Gastrocnemius medialis (tissue), 4 donors: ENCODE results near the gene NECAP2. TPM values are rescaled to one million over a fixed set of nuclear protein-coding genes. Genes with fewer than 3 reads are reported as not detected.

Source experiments
- ATAC-seq, 2 donors: fragments of 150-250 bp; one replicate each; pipeline ENCODE4 v1.9.1; 2016
- DNase-seq, 2 donors: peaks; one replicate each; pipeline ENCODE4 v3.0.0-alpha.2; 2019
- H3K27ac ChIP-seq, 4 donors: fragments of 200-600 bp; sonication (generic); 1 replicate in 1 of 4; 2 replicates in 3 of 4; pipeline ENCODE4 v1.5.1; 2016 to 2018; ENCODE audit warnings: mild to moderate bottlenecking in 2 of 4, moderate library complexity in 1 of 4
- H3K27me3 ChIP-seq, 3 donors: fragments of 200-600 bp; sonication (generic) in 2 of 3; 1 replicate in 1 of 3; 2 replicates in 2 of 3; pipeline versions ENCODE4 v1.5.1 to v1.6.0; 2016 to 2019; ENCODE audit warnings: mild to moderate bottlenecking in 1 of 3, moderate library complexity in 1 of 3
- H3K36me3 ChIP-seq, 2 donors: fragments of 200-600 bp; sonication (generic) in 1 of 2; one replicate each; pipeline ENCODE4 v1.5.1; 2017 to 2018
- H3K4me1 ChIP-seq, 2 donors: fragments of 200-600 bp; sonication (generic) in 1 of 2; one replicate each; pipeline ENCODE4 v1.5.1; 2016 to 2017; ENCODE audit warnings: mild to moderate bottlenecking in 2 of 2
- H3K4me3 ChIP-seq, 4 donors: fragments of 200-600 bp; sonication (generic) in 3 of 4; 1 replicate in 1 of 4; 2 replicates in 3 of 4; pipeline ENCODE4 v1.5.1; 2016 to 2019; ENCODE audit warnings: mild to moderate bottlenecking in 2 of 4
- H3K9me3 ChIP-seq, 3 donors: fragments of 200-600 bp; sonication (generic) in 2 of 3; 1 replicate in 1 of 3; 2 replicates in 2 of 3; pipeline ENCODE4 v1.5.1; 2016 to 2019
- POLR2A ChIP-seq, 2 donors: fragments of 450-650 bp; IDR thresholded peaks; one replicate each; pipeline ENCODE4 v1.6.1; 2017; ENCODE audit warnings: antibody characterized with exemption in 2 of 2, mild to moderate bottlenecking in 2 of 2, moderate library complexity in 2 of 2
- in situ Hi-C, 4 donors: fragments of 200-750 bp; cut with MboI; loops; one replicate each; pipeline versions ENCODE4 v1.15.0 to v1.8.0; 2017; ENCODE audit warnings: low sequenced_read_pairs in 4 of 4
- intact Hi-C: fragments of 100-400 bp; cut with DNase I; formaldehyde crosslinking; loops from one replicate; pipeline ENCODE4 v1.15.1; 2023; ENCODE audit warnings: low total_unique reads
- total RNA-seq, 4 donors: library from RNA; depleted of rRNA; stranded (reverse); fragments of >200 nt; gene quantifications; one replicate each; pipeline versions ENCODE4 v1.1.0 to v1.2.3, GENCODE V29; 2016
- TF ChIP-seq, protein P1 (sequence below), 5 experiments: fragments of 450-650 bp in 3 of 5; fragments of 200-600 bp in 2 of 5; sonication (generic) in 2 of 5; IDR thresholded peaks in 4 of 5; conservative IDR thresholded peaks in 1 of 5; 1 replicate in 4 of 5; 2 replicates in 1 of 5; pipeline ENCODE4 v1.5.1; 2016 to 2019; ENCODE audit warnings: antibody characterized with exemption in 5 of 5, mild to moderate bottlenecking in 3 of 5, moderate library complexity in 3 of 5

Gene NECAP2
- total RNA-seq, 4 donors from 2014 or later, result 8.9 to 12.6 (median 10.4) TPM

DNA sequence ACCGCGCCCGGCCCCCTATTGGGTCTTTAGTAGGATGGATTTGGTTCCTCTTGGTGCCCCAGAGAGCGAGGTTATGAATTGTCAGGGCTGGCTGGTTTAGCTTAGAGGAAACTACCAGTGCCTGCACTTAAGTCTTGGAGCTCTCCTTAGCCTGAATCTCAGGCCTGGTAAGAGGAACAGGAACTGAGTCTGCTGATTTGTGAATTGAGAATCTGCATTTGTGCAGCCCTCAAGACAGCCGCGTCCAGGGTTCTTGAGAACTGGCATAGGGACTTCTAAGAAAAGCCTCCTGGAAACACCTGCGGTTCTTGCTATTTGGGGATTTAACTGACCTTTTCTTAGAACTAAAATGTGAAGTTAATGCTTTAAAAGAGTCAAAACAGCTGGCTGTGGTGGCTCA lies 1.7 kb downstream of the NECAP2 start:
- intact Hi-C loops (loop anchor here (5.0 kb wide), 2 partner anchors 50 to 55 kb away; no protein-coding TSS in a partner anchor), in situ Hi-C loops (no loop called here)
- ATAC-seq, result no peak
- Histone ChIP-seq H3K27me3 (no peaks in the 10 kb centered on the region), H3K9me3 (no peaks in the 10 kb centered on the region), H3K4me3 (no peak overlapping the region), H3K27ac (no peak overlapping the region), H3K4me1 (peaks cover 8 to 16% of the 10 kb centered on the region in 2 donors), H3K36me3 (peaks cover 0 to 21% of the 10 kb centered on the region in 2 donors)
- DNase-seq, result no peak
- TF ChIP-seq POLR2A (IDR thresholded peaks at IDR 0.05), result no peak
- TF ChIP-seq, protein P1, sequence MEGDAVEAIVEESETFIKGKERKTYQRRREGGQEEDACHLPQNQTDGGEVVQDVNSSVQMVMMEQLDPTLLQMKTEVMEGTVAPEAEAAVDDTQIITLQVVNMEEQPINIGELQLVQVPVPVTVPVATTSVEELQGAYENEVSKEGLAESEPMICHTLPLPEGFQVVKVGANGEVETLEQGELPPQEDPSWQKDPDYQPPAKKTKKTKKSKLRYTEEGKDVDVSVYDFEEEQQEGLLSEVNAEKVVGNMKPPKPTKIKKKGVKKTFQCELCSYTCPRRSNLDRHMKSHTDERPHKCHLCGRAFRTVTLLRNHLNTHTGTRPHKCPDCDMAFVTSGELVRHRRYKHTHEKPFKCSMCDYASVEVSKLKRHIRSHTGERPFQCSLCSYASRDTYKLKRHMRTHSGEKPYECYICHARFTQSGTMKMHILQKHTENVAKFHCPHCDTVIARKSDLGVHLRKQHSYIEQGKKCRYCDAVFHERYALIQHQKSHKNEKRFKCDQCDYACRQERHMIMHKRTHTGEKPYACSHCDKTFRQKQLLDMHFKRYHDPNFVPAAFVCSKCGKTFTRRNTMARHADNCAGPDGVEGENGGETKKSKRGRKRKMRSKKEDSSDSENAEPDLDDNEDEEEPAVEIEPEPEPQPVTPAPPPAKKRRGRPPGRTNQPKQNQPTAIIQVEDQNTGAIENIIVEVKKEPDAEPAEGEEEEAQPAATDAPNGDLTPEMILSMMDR (IDR thresholded peaks at IDR 0.05 in 4 of 5, conservative IDR thresholded peaks at IDR 0.05 in 1 of 5), result no peak

DNA sequence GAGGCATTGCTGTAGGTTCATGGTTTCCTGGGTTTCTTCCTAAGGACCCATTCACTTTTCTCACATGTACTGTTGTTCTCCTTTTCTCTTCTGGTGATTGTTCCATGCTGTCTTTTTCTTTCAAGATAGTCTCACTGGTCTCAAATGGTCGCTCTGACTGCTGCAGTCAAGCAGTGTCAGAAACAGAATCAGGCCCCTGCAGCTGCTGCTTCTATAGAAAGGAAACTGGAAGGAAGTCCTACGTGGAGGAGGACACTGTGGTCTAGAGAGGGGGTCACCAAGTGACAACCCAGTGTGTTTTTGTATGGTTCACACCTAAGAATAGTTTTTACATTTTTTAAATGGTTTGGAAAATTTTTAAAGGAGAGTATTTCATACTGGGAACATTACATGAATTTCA lies 2.4 kb downstream of the NECAP2 start:
- intact Hi-C loops, result loop anchor here (5.0 kb wide), 2 partner anchors 51 to 54 kb away; no protein-coding TSS in a partner anchor
- no peak overlapping the region for H3K4me3 ChIP-seq
- H3K9me3 ChIP-seq, result no peaks in the 10 kb centered on the region
- no peak overlapping the region for H3K27ac ChIP-seq
- H3K27me3 ChIP-seq, result no peaks in the 10 kb centered on the region
- DNase-seq, result no peak
- H3K4me1 ChIP-seq, result peaks cover 8 to 16% of the 10 kb centered on the region in 2 donors
- no peak for ATAC-seq
- in situ Hi-C loops, result no loop called here
- TF ChIP-seq, protein P1 (IDR thresholded peaks at IDR 0.05 in 4 of 5, conservative IDR thresholded peaks at IDR 0.05 in 1 of 5), result no peak
- TF ChIP-seq POLR2A (IDR thresholded peaks at IDR 0.05), result no peak
- peaks cover 0 to 26% of the 10 kb centered on the region in 2 donors for H3K36me3 ChIP-seq

DNA sequence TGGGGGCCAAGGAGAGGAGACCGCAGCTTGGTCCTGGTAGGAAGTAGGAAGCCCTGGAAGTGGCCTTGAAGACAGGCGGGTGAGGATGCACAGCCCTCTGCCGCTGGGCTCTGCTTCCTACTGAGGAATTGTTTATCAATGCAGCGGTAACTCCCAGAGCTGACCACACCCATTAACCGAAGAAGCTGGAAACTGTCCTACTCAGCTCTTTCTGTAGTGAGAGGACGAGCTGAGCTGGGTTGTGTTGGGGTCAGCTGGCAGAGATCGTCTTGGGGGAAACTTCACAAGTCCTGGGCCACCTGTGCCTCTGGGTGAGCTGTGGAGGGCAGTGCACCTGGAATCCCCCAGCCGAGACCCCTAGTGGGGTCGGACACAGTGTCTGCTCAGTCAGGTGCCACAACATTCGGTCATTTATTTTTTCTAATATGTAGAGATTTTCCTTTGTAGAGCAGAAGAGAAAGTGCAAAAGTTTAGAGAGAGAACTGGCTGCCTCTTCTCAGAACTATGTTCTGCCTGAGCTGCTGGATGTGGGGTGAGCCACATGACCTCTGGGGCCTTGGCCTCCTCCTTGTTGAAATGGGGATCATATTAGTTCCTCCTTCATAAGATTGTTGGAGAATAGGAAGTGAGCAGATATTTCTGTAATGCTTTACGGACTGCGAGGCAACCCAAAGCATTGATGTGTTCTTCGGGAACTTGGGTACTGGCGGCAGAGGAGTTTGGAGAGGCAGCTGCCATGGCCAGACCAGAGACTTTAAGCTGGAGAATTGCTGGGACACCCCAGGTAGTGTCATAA lies 3.6 kb downstream of the NECAP2 start:
- in situ Hi-C loops (no loop called here), intact Hi-C loops (loop anchor here (5.0 kb wide), 2 partner anchors 52 to 53 kb away; no protein-coding TSS in a partner anchor)
- peaks cover 0 to 39% of the 10 kb centered on the region in 2 donors for H3K36me3 ChIP-seq
- no peaks in the 10 kb centered on the region for H3K27me3 ChIP-seq
- TF ChIP-seq, protein P1 (IDR thresholded peaks at IDR 0.05 in 4 of 5, conservative IDR thresholded peaks at IDR 0.05 in 1 of 5), result no peak
- no peak for TF ChIP-seq POLR2A (IDR thresholded peaks at IDR 0.05)
- no peak for DNase-seq
- peaks cover 8 to 16% of the 10 kb centered on the region in 2 donors for H3K4me1 ChIP-seq
- ATAC-seq, result no peak
- H3K9me3 ChIP-seq, result no peaks in the 10 kb centered on the region
- no peak overlapping the region for H3K4me3 ChIP-seq
- no peak overlapping the region for H3K27ac ChIP-seq

DNA sequence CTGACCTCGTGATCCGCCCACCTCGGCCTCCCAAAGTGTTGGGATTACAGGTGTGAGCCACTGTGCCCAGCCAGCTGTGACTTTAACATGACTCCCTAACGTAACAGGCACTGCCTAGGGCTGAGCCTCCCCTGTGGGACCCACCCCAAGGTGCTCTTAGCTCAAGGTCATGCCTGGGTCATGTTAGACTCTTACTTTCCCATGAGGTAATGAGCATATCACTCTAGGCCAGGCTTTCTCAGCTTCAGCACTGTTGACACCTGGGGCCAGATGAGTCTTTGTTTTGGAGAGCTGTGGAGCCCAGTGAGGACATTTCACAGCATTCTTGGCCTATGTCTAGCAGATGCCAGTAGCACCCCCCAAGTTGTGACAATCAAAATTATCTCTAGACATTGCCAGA lies 4.5 kb downstream of the NECAP2 start:
- no peak for ATAC-seq
- Histone ChIP-seq H3K4me3 (no peak overlapping the region), H3K4me1 (peaks cover 8 to 15% of the 10 kb centered on the region in 2 donors), H3K27ac (no peak overlapping the region), H3K9me3 (no peaks in the 10 kb centered on the region), H3K27me3 (no peaks in the 10 kb centered on the region), H3K36me3 (peaks cover 0 to 47% of the 10 kb centered on the region in 2 donors)
- no peak for DNase-seq
- in situ Hi-C loops (no loop called here), intact Hi-C loops (no loop called here)
- TF ChIP-seq, protein P1 (IDR thresholded peaks at IDR 0.05 in 4 of 5, conservative IDR thresholded peaks at IDR 0.05 in 1 of 5), result no peak
- TF ChIP-seq POLR2A (IDR thresholded peaks at IDR 0.05), result no peak
